K562 (cell line): ENCODE measurements around the gene SCYL3.

Experiments
- CC2D1A ChIP-seq: fragments of 450-650 bp; IDR thresholded peaks from 2 replicates; pipeline ENCODE4 v1.6.1; 2017; ENCODE audit warnings: mild to moderate bottlenecking
- GABPA ChIP-seq: fragments of 200-800 bp; sonication (Bioruptor generic); conservative IDR thresholded peaks from 2 replicates; pipeline ENCODE4 v1.6.1; 2016; ENCODE audit warnings: low read depth, missing genetic modification characterization, missing compliant biosample characterization
- NR3C1 ChIP-seq: sonication (generic); formaldehyde crosslinking; IDR thresholded peaks from 2 replicates; pipeline ENCODE4 v1.8.1; 2022; ENCODE audit warnings: missing genetic modification reagents
- SETDB1 ChIP-seq: IDR thresholded peaks from one replicate; pipeline ENCODE4 v1.6.1; 2012; ENCODE audit warnings: low read length, control low read depth, inconsistent platforms
- ZZZ3 ChIP-seq: fragments of 450-650 bp; IDR thresholded peaks from 2 replicates; pipeline ENCODE4 v1.6.1; 2016; ENCODE audit warnings: antibody characterized with exemption, mild to moderate bottlenecking, moderate library complexity
- TF ChIP-seq, protein P1 (sequence below), 3 experiments: IDR thresholded peaks in 2 of 3; conservative IDR thresholded peaks in 1 of 3; 2 replicates each; pipeline ENCODE4 v1.5.1; 2011 to 2012; ENCODE audit warnings: low read length in 3 of 3, mild to moderate bottlenecking in 3 of 3, control low read depth in 2 of 3, improper control_type of control experiment in 1 of 3, inconsistent platforms in 1 of 3, low read depth in 1 of 3, mixed read lengths in 1 of 3, moderate library complexity in 1 of 3; ENCODE audit not compliant: insufficient read depth in 2 of 3
- TF ChIP-seq, protein P2 (sequence below), 2 experiments: fragments of 450-650 bp; formaldehyde crosslinking in 1 of 2; IDR thresholded peaks; 2 replicates each; pipeline versions ENCODE4 v1.4.0 to v1.6.1; 2014 to 2020; ENCODE audit warnings: mild to moderate bottlenecking in 2 of 2, borderline replicate concordance in 1 of 2, low read depth in 1 of 2

DNA sequence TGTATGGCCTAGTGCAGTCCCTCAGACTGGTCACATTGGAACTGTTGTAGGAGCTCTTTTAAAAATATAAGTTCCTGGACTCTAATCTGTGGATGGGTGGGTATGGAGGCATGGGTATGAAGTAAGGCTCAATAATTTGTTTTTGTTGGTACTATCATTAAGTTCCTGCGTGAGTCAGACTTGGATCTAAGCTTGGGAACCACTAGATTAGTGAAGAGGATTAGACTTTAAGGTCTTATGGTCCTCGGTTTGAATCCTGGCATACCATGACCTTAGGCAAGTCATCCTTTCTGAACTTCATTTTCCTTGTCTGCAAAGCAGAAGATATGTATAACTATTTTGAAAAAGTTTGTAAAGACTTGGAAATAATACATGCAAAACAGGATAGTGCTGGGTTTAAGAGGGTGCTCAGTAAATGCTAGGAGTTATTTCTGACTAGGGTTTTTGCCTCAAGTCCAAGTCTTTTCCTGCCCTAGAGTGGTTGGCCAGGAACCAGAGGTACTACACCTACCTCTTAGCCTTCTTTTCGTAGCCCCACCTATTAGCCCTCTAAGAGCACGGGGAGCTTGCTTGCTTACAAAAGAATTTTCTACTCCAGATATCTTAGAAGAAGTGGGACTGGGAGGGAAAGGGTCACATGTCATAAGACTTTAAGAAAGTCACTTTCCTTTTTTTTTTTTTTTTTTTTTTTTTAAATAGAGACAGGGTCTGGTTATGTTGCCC lies 60.4 kb downstream of the SCYL3 start:
- TF ChIP-seq, protein P1, sequence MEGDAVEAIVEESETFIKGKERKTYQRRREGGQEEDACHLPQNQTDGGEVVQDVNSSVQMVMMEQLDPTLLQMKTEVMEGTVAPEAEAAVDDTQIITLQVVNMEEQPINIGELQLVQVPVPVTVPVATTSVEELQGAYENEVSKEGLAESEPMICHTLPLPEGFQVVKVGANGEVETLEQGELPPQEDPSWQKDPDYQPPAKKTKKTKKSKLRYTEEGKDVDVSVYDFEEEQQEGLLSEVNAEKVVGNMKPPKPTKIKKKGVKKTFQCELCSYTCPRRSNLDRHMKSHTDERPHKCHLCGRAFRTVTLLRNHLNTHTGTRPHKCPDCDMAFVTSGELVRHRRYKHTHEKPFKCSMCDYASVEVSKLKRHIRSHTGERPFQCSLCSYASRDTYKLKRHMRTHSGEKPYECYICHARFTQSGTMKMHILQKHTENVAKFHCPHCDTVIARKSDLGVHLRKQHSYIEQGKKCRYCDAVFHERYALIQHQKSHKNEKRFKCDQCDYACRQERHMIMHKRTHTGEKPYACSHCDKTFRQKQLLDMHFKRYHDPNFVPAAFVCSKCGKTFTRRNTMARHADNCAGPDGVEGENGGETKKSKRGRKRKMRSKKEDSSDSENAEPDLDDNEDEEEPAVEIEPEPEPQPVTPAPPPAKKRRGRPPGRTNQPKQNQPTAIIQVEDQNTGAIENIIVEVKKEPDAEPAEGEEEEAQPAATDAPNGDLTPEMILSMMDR (IDR thresholded peaks at IDR 0.05 in 2 of 3, conservative IDR thresholded peaks at IDR 0.05 in 1 of 3; ENCODE audit: insufficient read depth in 2 of 3, low read depth in 1 of 3, low read length in 3 of 3): no peak
- TF ChIP-seq GABPA (tag): no peak
- no peak for TF ChIP-seq ZZZ3
- TF ChIP-seq NR3C1 (CRISPR knock-in tag): no peak
- TF ChIP-seq, protein P2, sequence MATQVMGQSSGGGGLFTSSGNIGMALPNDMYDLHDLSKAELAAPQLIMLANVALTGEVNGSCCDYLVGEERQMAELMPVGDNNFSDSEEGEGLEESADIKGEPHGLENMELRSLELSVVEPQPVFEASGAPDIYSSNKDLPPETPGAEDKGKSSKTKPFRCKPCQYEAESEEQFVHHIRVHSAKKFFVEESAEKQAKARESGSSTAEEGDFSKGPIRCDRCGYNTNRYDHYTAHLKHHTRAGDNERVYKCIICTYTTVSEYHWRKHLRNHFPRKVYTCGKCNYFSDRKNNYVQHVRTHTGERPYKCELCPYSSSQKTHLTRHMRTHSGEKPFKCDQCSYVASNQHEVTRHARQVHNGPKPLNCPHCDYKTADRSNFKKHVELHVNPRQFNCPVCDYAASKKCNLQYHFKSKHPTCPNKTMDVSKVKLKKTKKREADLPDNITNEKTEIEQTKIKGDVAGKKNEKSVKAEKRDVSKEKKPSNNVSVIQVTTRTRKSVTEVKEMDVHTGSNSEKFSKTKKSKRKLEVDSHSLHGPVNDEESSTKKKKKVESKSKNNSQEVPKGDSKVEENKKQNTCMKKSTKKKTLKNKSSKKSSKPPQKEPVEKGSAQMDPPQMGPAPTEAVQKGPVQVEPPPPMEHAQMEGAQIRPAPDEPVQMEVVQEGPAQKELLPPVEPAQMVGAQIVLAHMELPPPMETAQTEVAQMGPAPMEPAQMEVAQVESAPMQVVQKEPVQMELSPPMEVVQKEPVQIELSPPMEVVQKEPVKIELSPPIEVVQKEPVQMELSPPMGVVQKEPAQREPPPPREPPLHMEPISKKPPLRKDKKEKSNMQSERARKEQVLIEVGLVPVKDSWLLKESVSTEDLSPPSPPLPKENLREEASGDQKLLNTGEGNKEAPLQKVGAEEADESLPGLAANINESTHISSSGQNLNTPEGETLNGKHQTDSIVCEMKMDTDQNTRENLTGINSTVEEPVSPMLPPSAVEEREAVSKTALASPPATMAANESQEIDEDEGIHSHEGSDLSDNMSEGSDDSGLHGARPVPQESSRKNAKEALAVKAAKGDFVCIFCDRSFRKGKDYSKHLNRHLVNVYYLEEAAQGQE (IDR thresholded peaks at IDR 0.05; ENCODE audit: borderline replicate concordance): no peak
- TF ChIP-seq, protein P2 (CRISPR knock-in tag; IDR thresholded peaks at IDR 0.05; ENCODE audit: low read depth): no peak
- no peak for TF ChIP-seq CC2D1A
- TF ChIP-seq SETDB1: no peak
